Mucosa of descending colon (tissue), 3 donors: ENCODE results near the gene EPS8L1. TPM values are rescaled to one million over a fixed set of nuclear protein-coding genes. Genes with fewer than 3 reads are reported as not detected.
A peak's percentile ranks its signal among the peaks of the same experiment; 100 is the strongest.

Source experiments
- ATAC-seq: fragments of 200-7000 bp; cut with Tn5 transposase; one replicate; pipeline ENCODE4 v1.9.1; 2020; ENCODE audit warnings: mild to moderate bottlenecking, moderate library complexity
- DNase-seq, 3 donors: peaks; one replicate each; pipeline ENCODE4 v3.0.0-alpha.2; 2020
- H3K36me3 ChIP-seq: fragments of 200-600 bp; one replicate; pipeline ENCODE4 v1.8.0; 2021; ENCODE audit warnings: low read depth, mild to moderate bottlenecking
- H3K4me1 ChIP-seq: fragments of 200-600 bp; one replicate; pipeline ENCODE4 v1.8.0; 2021; ENCODE audit warnings: low read depth, mild to moderate bottlenecking
- H3K4me3 ChIP-seq: fragments of 200-600 bp; one replicate; pipeline ENCODE4 v1.8.0; 2021; ENCODE audit warnings: mild to moderate bottlenecking
- H3K9me3 ChIP-seq: fragments of 200-600 bp; one replicate; pipeline ENCODE4 v1.8.0; 2021; ENCODE audit warnings: mild to moderate bottlenecking
- intact Hi-C, 2 donors: fragments of 100-400 bp; cut with DNase I in 1 of 2; cut with micrococcal nuclease in 1 of 2; formaldehyde crosslinking; loops; one replicate each; pipeline versions ENCODE4 v1.11.0 to v1.11.1; 2022; cut with DNase I, micrococcal nuclease
- total RNA-seq, 3 donors: library from RNA; stranded (reverse); fragmentation: NEBNext Ultra II Directional in 2 of 3; extraction: Animal tissue kit (Norgen Biotek cat#: 25700) in 2 of 3; gene quantifications; one replicate each; pipeline versions ENCODE4 v1.2.1 to v1.2.4, GENCODE V29; 2021 to 2023
- TF ChIP-seq, protein P1 (sequence below): fragments of 200-600 bp; IDR thresholded peaks from one replicate; pipeline ENCODE4 v1.8.0; 2022; ENCODE audit warnings: antibody characterized with exemption, mild to moderate bottlenecking
- donor health status: DM: no; HTN: no; CAD: no; lungs with moderate emphysema.
- donor health status: DM: no; HTN: no; CAD: no.
- donor health status: DM: no; HTN: yes; CAD: no.

The EPS8L1 gene
- total RNA-seq, 3 donors from 2014 or later = 20.7 to 79.6 (median 36.0) TPM

DNA sequence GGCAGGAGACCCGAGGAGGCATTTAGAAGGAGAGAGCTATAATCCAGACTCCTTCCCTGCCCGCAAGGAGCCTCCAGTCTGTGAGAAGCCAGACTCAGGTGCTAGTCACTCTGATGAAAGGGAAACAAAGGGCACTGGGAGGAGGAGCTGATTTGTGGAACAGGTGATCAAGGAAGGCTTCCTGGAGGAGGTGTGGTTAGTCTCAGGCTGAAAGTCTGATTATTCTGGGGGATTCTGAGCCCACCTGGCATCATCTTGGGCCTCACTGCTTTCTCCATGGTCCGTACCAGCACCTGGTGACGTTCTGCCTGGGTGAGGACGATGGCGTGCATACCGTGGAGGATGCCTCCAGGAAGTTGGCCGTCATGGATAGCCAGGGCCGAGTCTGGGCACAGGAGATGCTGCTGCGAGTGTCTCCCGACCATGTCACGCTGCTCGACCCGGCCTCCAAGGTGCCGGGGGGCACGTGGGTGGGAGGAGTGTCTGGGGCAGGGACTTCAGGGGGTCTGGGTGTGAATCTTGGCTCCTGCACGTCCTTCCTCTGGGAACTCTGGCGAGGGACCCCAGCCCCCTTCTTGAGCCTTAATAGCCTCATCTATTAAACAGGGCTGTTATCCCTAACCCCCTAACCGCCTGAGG, 3.9 kb downstream of the EPS8L1 start:
- Histone ChIP-seq H3K4me1 (peaks cover 27% of the 10 kb centered on the region), H3K9me3 (no peaks in the 10 kb centered on the region), H3K4me3 (no peak overlapping the region), H3K36me3 (no peaks in the 10 kb centered on the region)
- TF ChIP-seq, protein P1, sequence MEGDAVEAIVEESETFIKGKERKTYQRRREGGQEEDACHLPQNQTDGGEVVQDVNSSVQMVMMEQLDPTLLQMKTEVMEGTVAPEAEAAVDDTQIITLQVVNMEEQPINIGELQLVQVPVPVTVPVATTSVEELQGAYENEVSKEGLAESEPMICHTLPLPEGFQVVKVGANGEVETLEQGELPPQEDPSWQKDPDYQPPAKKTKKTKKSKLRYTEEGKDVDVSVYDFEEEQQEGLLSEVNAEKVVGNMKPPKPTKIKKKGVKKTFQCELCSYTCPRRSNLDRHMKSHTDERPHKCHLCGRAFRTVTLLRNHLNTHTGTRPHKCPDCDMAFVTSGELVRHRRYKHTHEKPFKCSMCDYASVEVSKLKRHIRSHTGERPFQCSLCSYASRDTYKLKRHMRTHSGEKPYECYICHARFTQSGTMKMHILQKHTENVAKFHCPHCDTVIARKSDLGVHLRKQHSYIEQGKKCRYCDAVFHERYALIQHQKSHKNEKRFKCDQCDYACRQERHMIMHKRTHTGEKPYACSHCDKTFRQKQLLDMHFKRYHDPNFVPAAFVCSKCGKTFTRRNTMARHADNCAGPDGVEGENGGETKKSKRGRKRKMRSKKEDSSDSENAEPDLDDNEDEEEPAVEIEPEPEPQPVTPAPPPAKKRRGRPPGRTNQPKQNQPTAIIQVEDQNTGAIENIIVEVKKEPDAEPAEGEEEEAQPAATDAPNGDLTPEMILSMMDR = no peak
- ATAC-seq = no peak
- DNase-seq = peak in 1 of 3 donors; percentile 56
- intact Hi-C loops = no loop called here

DNA sequence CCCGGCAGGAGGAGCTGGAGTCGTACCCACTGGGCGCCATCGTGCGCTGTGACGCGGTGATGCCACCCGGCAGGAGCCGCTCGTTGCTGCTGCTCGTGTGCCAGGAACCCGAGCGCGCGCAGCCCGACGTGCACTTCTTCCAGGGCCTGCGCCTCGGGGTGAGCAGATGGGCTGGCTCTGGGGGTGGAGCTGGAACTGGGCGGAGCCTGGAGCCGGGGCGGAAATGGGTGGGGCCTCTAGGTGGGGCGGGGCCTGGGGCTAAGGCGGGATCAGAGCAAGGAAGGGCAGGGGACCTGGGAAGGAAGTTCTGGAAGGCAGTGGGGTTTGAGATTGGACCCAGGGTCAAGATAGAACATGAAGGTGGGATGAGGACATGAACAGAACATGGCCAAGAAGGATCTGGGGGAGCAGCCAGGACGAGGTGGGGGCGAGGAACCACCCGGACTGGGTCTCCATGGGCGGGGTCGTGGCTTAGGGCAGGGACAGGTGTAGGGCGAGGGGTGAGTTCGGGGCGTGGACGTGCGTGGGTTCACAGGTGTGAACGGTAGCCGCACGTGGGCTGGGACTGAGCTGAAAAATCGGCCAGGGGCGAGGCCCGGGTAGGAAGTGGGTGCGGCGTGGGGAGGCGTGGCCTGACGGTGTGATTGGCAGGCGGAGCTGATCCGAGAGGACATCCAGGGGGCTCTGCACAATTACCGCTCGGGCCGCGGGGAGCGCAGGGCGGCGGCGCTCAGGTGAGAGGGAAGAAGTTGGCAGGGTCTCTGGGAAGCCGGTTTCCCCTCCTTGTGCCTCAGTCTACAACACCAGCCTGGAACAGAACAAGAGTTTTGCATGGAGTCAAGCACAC, 4.7 kb downstream of the EPS8L1 start:
- peaks cover 25% of the 10 kb centered on the region for H3K4me1 ChIP-seq
- no peaks in the 10 kb centered on the region for H3K9me3 ChIP-seq
- no peak overlapping the region for H3K4me3 ChIP-seq
- intact Hi-C loops = no loop called here
- H3K36me3 ChIP-seq = no peaks in the 10 kb centered on the region
- peak; percentile 82 for ATAC-seq
- peak; percentile 93 to 95 (median 93) for DNase-seq
- TF ChIP-seq, protein P1 = no peak

DNA sequence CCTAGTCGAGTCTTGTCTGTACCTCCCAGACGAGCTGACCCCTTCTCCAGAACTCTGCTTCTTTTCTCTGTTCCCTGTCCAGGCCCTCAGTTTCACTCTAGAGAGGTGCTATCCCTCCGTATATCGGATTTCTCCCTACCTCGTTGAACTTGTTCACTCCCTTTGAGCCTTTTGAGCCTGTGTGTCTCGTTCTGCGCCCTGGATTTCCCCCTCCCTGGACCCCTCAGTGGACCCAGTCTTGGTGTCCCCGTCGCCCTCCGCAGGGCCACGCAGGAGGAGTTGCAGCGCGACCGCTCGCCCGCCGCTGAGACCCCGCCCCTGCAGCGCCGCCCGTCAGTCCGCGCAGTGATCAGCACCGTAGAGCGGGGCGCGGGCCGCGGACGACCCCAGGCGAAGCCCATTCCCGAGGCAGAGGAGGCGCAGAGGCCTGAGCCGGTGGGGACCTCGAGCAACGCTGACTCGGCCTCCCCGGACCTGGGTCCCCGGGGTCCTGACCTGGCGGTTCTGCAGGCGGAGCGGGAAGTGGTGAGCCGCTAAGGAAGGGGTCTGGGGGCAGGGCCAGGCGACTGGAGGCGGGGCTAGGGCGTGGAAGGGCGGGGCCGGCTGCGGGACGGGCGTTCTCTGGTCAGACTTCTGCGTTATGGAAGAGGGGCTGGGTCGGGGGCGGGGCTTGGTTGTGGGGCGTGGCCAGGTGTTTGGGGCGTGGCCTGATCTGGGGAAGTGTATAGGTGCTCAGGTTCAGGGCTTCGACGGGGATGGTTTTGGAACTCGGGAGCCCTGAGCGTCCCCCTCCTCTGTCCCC, 5.5 kb downstream of the EPS8L1 start:
- no peaks in the 10 kb centered on the region for H3K9me3 ChIP-seq
- H3K36me3 ChIP-seq = no peaks in the 10 kb centered on the region
- peak; percentile 82 for ATAC-seq
- H3K4me1 ChIP-seq = peaks cover 20% of the 10 kb centered on the region
- TF ChIP-seq, protein P1 = no peak
- intact Hi-C loops = no loop called here
- peak; percentile 94 to 98 (median 96) for DNase-seq
- H3K4me3 ChIP-seq = peak overlapping the region; percentile 31

GRCh38 chr19:55081770-55082019, 6.0 kb downstream of the EPS8L1 start:
- TF ChIP-seq, protein P1 = no peak
- intact Hi-C loops = no loop called here
- H3K4me3 ChIP-seq = no peak overlapping the region
- H3K36me3 ChIP-seq = no peaks in the 10 kb centered on the region
- no peaks in the 10 kb centered on the region for H3K9me3 ChIP-seq
- ATAC-seq (no peak), DNase-seq (peak in 1 of 3 donors; percentile 70)
- H3K4me1 ChIP-seq = peaks cover 22% of the 10 kb centered on the region

GRCh38 chr19:55082020-55082851, 6.6 kb downstream of the EPS8L1 start:
- DNase-seq = peak; percentile 52 to 71 (median 61)

More at GRCh38 chr19:55082020-55082851, 6.6 kb downstream of the EPS8L1 start:
- H3K36me3 ChIP-seq = no peaks in the 10 kb centered on the region
- no peak overlapping the region for H3K4me3 ChIP-seq
- H3K9me3 ChIP-seq = no peaks in the 10 kb centered on the region
- peaks cover 28% of the 10 kb centered on the region for H3K4me1 ChIP-seq
- TF ChIP-seq, protein P1 = no peak
- ATAC-seq = no peak
- intact Hi-C loops = no loop called here
